ENCODE results near the gene TNPO3.

TNPO3 gene

GRCh38 chr7:128941323-128941890 is 113.5 kb downstream of the TNPO3 start:
- Histone ChIP-seq H3K27me3 (ENCODE audit: control insufficient read depth, insufficient read depth, low read length) (peaks cover 52% of the 10 kb centered on the region), H3K36me3 (ENCODE audit: insufficient read depth, low read length) (no peaks in the 10 kb centered on the region), H3K9ac (ENCODE audit: low read depth, low read length) (no peak overlapping the region), H3K9me3 (replicated peaks; ENCODE audit: low read length) (no peaks in the 10 kb centered on the region), H3K4me2 (ENCODE audit: low read length) (no peak overlapping the region), H3K4me3 (ENCODE audit: low read length) (no peak overlapping the region), H3K4me1 (ENCODE audit: control insufficient read depth, insufficient read depth, low read length) (peaks cover 13% of the 10 kb centered on the region)

GRCh38 chr7:128940494-128941322 is 114.2 kb downstream of the TNPO3 start:
- no peaks in the 10 kb centered on the region for H3K9me3 ChIP-seq (replicated peaks; ENCODE audit: low read length)
- peaks cover 54% of the 10 kb centered on the region for H3K27me3 ChIP-seq (ENCODE audit: control insufficient read depth, insufficient read depth, low read length)
- no peak overlapping the region for H3K4me3 ChIP-seq (ENCODE audit: low read length)

GRCh38 chr7:128939861-128940410 is 115.0 kb downstream of the TNPO3 start:
- H3K9me3 ChIP-seq (replicated peaks; ENCODE audit: low read length): no peaks in the 10 kb centered on the region
- no peak overlapping the region for H3K4me3 ChIP-seq (ENCODE audit: low read length)
- no peaks in the 10 kb centered on the region for H3K36me3 ChIP-seq (ENCODE audit: insufficient read depth, low read length)
- H3K4me2 ChIP-seq (ENCODE audit: low read length): no peak overlapping the region
- peaks cover 13% of the 10 kb centered on the region for H3K4me1 ChIP-seq (ENCODE audit: control insufficient read depth, insufficient read depth, low read length)
- H3K9ac ChIP-seq (ENCODE audit: low read depth, low read length): no peak overlapping the region
- peaks cover 62% of the 10 kb centered on the region for H3K27me3 ChIP-seq (ENCODE audit: control insufficient read depth, insufficient read depth, low read length)

More at GRCh38 chr7:128940494-128941322, 114.2 kb downstream of the TNPO3 start:
- Histone ChIP-seq H3K4me1 (ENCODE audit: control insufficient read depth, insufficient read depth, low read length) (peaks cover 13% of the 10 kb centered on the region), H3K36me3 (ENCODE audit: insufficient read depth, low read length) (no peaks in the 10 kb centered on the region), H3K4me2 (ENCODE audit: low read length) (no peak overlapping the region), H3K9ac (ENCODE audit: low read depth, low read length) (no peak overlapping the region)

- Histone ChIP-seq H3K27me3 (ENCODE audit: control insufficient read depth, insufficient read depth, low read length) (peaks cover 67% of the 10 kb centered on the region), H3K9ac (ENCODE audit: low read depth, low read length) (no peak overlapping the region)
Measured at GRCh38 chr7:128939075-128939860, 115.6 kb downstream of the TNPO3 start.

GRCh38 chr7:128938544-128939074 is 116.3 kb downstream of the TNPO3 start:
- H3K9ac ChIP-seq (ENCODE audit: low read depth, low read length): no peak overlapping the region
- H3K9me3 ChIP-seq (replicated peaks; ENCODE audit: low read length): no peaks in the 10 kb centered on the region
- peaks cover 67% of the 10 kb centered on the region for H3K27me3 ChIP-seq (ENCODE audit: control insufficient read depth, insufficient read depth, low read length)
- H3K4me2 ChIP-seq (ENCODE audit: low read length): peak overlapping the region; percentile 93
- H3K4me3 ChIP-seq (ENCODE audit: low read length): peak overlapping the region; percentile 70
- no peaks in the 10 kb centered on the region for H3K36me3 ChIP-seq (ENCODE audit: insufficient read depth, low read length)
- peaks cover 13% of the 10 kb centered on the region for H3K4me1 ChIP-seq (ENCODE audit: control insufficient read depth, insufficient read depth, low read length)

More at GRCh38 chr7:128939075-128939860, 115.6 kb downstream of the TNPO3 start:
- Histone ChIP-seq H3K4me1 (ENCODE audit: control insufficient read depth, insufficient read depth, low read length) (peaks cover 13% of the 10 kb centered on the region), H3K4me3 (ENCODE audit: low read length) (no peak overlapping the region), H3K4me2 (ENCODE audit: low read length) (no peak overlapping the region), H3K36me3 (ENCODE audit: insufficient read depth, low read length) (no peaks in the 10 kb centered on the region), H3K9me3 (replicated peaks; ENCODE audit: low read length) (no peaks in the 10 kb centered on the region)

- peaks cover 13% of the 10 kb centered on the region for H3K4me1 ChIP-seq (ENCODE audit: control insufficient read depth, insufficient read depth, low read length)
- H3K9ac ChIP-seq (ENCODE audit: low read depth, low read length): no peak within 1 kb of the TSS
- H3K4me2 ChIP-seq (ENCODE audit: low read length): peak within 1 kb of the TSS; percentile 93
- H3K27me3 ChIP-seq (ENCODE audit: control insufficient read depth, insufficient read depth, low read length): peaks cover 73% of the 10 kb centered on the region
- H3K9me3 ChIP-seq (replicated peaks; ENCODE audit: low read length): no peaks in the 10 kb centered on the region
- H3K36me3 ChIP-seq (ENCODE audit: insufficient read depth, low read length): no peaks in the 10 kb centered on the region
- peak within 1 kb of the TSS; percentile 70 for H3K4me3 ChIP-seq (ENCODE audit: low read length)
Measured at GRCh38 chr7:128937647-128938543, 117.0 kb downstream of the TNPO3 start, which contains the start of gene IRF5. IRF5 (plus strand) TSS chr7:128937927; CDS start chr7:128942082, 4,155 bp downstream.

GRCh38 chr7:128937271-128937646 is 117.7 kb downstream of the TNPO3 start:
- Histone ChIP-seq H3K27me3 (ENCODE audit: control insufficient read depth, insufficient read depth, low read length) (peaks cover 78% of the 10 kb centered on the region), H3K36me3 (ENCODE audit: insufficient read depth, low read length) (no peaks in the 10 kb centered on the region), H3K9ac (ENCODE audit: low read depth, low read length) (no peak overlapping the region), H3K4me2 (ENCODE audit: low read length) (peak overlapping the region; percentile 93), H3K4me3 (ENCODE audit: low read length) (peak overlapping the region; percentile 70), H3K4me1 (ENCODE audit: control insufficient read depth, insufficient read depth, low read length) (peaks cover 13% of the 10 kb centered on the region), H3K9me3 (replicated peaks; ENCODE audit: low read length) (no peaks in the 10 kb centered on the region)

- H3K4me1 ChIP-seq (ENCODE audit: control insufficient read depth, insufficient read depth, low read length): peaks cover 13% of the 10 kb centered on the region
Measured at GRCh38 chr7:128936798-128937197, 118.1 kb downstream of the TNPO3 start.

GRCh38 chr7:128935342-128935730 is 119.6 kb downstream of the TNPO3 start:
- H3K4me2 ChIP-seq (ENCODE audit: low read length): no peak overlapping the region
- peaks cover 13% of the 10 kb centered on the region for H3K4me1 ChIP-seq (ENCODE audit: control insufficient read depth, insufficient read depth, low read length)
- no peak overlapping the region for H3K4me3 ChIP-seq (ENCODE audit: low read length)
- peaks cover 68% of the 10 kb centered on the region for H3K27me3 ChIP-seq (ENCODE audit: control insufficient read depth, insufficient read depth, low read length)
- H3K36me3 ChIP-seq (ENCODE audit: insufficient read depth, low read length): no peaks in the 10 kb centered on the region
- no peak overlapping the region for H3K9ac ChIP-seq (ENCODE audit: low read depth, low read length)
- no peaks in the 10 kb centered on the region for H3K9me3 ChIP-seq (replicated peaks; ENCODE audit: low read length)

More at GRCh38 chr7:128936798-128937197, 118.1 kb downstream of the TNPO3 start:
- Histone ChIP-seq H3K9ac (ENCODE audit: low read depth, low read length) (no peak overlapping the region), H3K4me2 (ENCODE audit: low read length) (no peak overlapping the region), H3K36me3 (ENCODE audit: insufficient read depth, low read length) (no peaks in the 10 kb centered on the region), H3K9me3 (replicated peaks; ENCODE audit: low read length) (no peaks in the 10 kb centered on the region), H3K4me3 (ENCODE audit: low read length) (no peak overlapping the region), H3K27me3 (ENCODE audit: control insufficient read depth, insufficient read depth, low read length) (peaks cover 77% of the 10 kb centered on the region)

Measured in skeletal muscle satellite cell (primary cell).